Renal cortical epithelial cell (primary cell): ENCODE measurements around the gene PALLD. TPM values are rescaled to one million over a fixed set of nuclear protein-coding genes. Genes with fewer than 3 reads are reported as not detected.

Experiments
- DNase-seq: peaks from one replicate; pipeline ENCODE4 v3.0.0-alpha.2; 2011; ENCODE audit warnings: low read depth
- total RNA-seq: library from RNA; depleted of rRNA; stranded (reverse); fragments of >200 nt; gene quantifications from 2 replicates; pipeline ENCODE4 v1.2.3, GENCODE V29; 2014

PALLD gene
- total RNA-seq, 1 donor from 2014 or later, result 278 TPM

DNA sequence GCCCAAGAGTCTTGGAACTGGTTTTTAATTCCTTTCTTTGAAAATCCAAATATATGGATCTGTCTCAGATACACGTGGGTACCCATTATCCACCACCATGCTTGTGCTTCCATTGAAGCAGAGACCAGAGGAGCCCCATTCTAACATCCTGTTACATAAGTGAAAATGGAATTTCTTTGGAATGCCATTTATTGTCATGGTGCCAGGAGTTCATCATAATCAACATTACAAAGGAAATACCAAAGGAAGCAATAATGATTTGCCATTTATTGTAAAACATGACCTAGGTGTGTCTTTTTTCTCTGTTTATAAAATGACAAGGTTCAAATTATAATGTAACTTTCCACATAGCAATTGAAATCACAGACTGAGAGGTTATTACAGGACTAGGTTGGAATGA is 61.7 kb downstream of the PALLD start:
- peak; percentile 55 for DNase-seq

GRCh38 chr4:168560184-168561180 is 63.6 kb downstream of the PALLD start:
- no peak for DNase-seq

DNA sequence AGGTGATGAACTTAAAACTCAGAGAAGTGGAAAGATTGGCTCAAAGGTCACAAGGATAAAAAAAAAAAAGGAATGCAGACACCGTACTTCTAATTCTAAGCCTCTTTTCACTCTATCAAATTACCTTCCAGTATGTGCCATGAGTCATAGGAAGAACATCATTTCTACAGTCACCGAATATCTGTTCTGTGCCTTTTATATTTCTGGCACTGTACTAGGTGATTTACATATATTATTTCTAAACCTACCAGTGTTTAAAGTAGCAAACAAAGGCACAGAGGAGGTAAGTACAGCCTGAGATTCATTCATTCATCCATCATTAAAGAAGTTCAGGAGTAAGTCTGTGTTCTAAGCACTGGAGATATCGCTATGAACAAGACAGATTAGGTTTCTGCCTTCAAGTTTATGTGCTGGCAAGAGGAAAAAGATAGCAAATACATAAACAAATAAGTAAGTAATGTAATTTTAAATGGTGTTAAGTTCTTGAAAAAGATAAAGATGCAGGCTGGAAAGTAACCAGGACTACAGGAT is 65.3 kb downstream of the PALLD start:
- peak; percentile 56 for DNase-seq

GRCh38 chr4:168564023-168564422 is 67.2 kb downstream of the PALLD start:
- DNase-seq, result no peak

DNA sequence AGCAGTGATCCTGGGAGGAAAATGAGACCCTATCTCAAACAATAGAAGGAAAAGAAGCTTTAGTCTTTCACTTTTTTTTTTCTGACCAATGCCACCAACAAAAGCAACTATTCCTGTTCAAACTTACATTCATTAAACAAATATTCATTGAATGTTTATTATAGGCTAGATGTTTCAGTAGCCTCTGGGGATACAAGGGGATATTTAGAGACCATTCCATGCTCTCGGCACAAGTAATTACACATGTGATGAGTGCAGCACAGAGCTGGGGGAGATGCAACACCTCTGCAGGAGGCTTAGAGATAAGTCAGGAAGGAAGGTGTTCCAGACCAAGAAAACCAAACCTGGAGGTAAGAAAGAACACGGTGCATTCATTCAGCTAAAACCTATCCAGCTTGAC is 68.3 kb downstream of the PALLD start:
- no peak for DNase-seq

- DNase-seq, result no peak
Observed at GRCh38 chr4:168566726-168567125, 69.9 kb downstream of the PALLD start.

- no peak for DNase-seq
Observed at GRCh38 chr4:168569066-168569930, 72.4 kb downstream of the PALLD start.

- DNase-seq, result no peak
Observed at GRCh38 chr4:168569931-168570276, 73.1 kb downstream of the PALLD start.

DNA sequence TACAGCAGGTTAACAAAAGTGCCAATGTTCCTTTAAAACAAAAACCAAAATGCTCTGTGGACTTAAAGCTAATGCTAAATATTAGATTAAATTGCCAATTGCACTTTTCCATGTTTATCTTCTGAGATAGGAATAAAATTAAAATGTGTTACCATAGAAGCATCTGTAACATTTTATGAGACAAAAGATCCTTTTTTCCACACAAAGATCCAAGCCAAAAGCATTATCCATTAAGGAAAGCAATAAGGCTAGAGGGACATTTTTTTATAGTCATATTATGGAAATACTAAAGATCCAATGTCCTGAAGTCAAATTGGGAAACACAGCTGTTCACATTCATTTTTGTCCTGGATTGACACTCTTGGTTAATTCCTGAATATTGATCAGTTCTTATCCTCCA is 73.6 kb downstream of the PALLD start:
- no peak for DNase-seq

- no peak for DNase-seq
Observed at GRCh38 chr4:168572002-168572401, 75.2 kb downstream of the PALLD start.

- no peak for DNase-seq
Observed at GRCh38 chr4:168573870-168574269, 77.0 kb downstream of the PALLD start.

GRCh38 chr4:168574581-168575295 is 77.9 kb downstream of the PALLD start:
- peak; percentile 68 for DNase-seq

DNA sequence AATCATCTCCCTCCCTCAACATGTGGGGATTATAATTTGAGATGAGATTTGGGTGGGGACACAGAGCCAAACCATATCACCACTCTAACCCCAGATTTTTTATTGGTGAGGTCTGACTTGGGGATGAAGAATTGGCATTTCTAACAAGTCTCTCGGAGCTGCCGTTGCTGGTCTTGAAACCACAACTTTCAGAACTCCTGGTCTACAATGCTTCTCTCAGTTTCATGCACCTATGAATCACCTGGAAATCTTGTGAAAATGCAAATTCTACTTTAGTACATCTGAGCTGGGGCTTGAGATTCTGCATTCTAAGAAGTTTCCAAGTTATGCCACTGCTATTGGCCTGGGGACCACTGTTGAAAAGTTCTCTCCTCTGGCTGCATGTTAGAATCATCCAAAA is 78.6 kb downstream of the PALLD start:
- no peak for DNase-seq

- DNase-seq, result no peak
Observed at GRCh38 chr4:168577624-168578023, 80.8 kb downstream of the PALLD start.

DNA sequence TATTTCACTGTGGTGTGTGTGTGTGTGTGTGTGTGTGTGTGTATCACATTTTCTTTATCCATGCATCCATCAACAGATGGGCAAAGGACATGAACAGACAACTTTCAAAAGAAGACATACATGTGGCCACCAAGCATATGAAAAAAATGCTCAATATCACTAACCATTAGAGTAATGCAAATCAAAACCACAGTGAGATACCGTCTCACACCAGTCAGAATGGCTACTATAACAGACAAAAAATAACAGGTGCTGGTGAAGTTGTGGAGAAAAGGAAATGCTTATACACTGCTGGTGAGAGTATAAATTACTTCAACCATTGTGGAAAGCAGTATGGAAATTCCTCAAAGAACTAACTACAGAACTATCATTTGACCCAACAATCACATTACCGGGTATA is 83.4 kb downstream of the PALLD start:
- DNase-seq, result no peak

- DNase-seq, result peak; percentile 13
Observed at GRCh38 chr4:168584321-168584771, 87.5 kb downstream of the PALLD start.

- DNase-seq, result peak; percentile 64
Observed at GRCh38 chr4:168585168-168586091, 88.6 kb downstream of the PALLD start.

DNA sequence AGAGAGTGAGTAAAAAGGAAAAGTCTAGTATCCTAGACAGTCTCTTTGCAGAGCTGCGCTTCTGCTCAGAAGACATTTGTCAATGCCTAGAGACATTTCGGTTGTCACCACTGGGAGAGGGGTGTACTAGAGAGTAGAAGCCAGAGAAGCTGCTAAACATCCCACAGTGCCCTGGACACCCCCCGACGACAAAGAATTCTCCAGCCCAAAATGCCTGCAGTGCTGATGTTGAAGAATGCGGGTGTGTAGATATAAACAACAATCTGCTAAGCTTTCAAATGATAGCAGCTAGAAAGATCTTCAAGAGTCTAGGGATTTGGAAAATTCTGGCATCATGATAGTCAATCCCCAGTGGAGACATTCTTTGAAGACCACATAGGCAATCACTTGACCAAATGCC is 90.1 kb downstream of the PALLD start:
- no peak for DNase-seq

- peak; percentile 79 for DNase-seq
Observed at GRCh38 chr4:168587411-168588125, 90.7 kb downstream of the PALLD start.
